ENCODE measurements around the gene ANKRD11. TPM values are rescaled to one million over a fixed set of nuclear protein-coding genes. Genes with fewer than 3 reads are reported as not detected.

Gene ANKRD11
- total RNA-seq, 1 donor from 2014 or later = 165 TPM

DNA sequence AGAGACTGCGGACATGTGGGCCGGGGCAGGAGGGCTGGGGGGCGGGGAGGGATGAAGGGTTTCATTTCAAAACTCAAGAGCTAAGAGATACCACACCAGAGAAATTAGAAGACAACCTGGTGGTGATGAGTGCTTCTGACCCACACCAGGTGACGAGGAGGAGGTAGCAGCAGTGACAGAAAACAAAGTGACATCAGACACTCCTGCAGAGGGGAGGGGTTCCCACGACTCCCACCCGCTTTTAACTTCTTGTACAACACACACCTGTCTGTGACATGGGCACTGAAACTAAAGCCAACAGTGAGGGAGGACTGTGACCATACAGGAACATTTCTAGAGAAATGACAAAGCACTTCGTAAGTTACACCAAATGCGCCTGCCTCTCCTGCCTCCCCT lies 112.9 kb downstream of the ANKRD11 start:
- TF ChIP-seq, protein P1, sequence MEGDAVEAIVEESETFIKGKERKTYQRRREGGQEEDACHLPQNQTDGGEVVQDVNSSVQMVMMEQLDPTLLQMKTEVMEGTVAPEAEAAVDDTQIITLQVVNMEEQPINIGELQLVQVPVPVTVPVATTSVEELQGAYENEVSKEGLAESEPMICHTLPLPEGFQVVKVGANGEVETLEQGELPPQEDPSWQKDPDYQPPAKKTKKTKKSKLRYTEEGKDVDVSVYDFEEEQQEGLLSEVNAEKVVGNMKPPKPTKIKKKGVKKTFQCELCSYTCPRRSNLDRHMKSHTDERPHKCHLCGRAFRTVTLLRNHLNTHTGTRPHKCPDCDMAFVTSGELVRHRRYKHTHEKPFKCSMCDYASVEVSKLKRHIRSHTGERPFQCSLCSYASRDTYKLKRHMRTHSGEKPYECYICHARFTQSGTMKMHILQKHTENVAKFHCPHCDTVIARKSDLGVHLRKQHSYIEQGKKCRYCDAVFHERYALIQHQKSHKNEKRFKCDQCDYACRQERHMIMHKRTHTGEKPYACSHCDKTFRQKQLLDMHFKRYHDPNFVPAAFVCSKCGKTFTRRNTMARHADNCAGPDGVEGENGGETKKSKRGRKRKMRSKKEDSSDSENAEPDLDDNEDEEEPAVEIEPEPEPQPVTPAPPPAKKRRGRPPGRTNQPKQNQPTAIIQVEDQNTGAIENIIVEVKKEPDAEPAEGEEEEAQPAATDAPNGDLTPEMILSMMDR (IDR thresholded peaks at IDR 0.05; ENCODE audit: unreplicated experiment) = no peak
- H3K27me3 Mint-ChIP-seq (ENCODE audit: unreplicated experiment) = no peaks in the 10 kb centered on the region
- peaks cover 7% of the 10 kb centered on the region for H3K36me3 Mint-ChIP-seq (ENCODE audit: low read depth, unreplicated experiment)
- no peak overlapping the region for H3K4me3 Mint-ChIP-seq (ENCODE audit: unreplicated experiment)
- peak overlapping the region; percentile 34 for H3K27ac Mint-ChIP-seq (ENCODE audit: unreplicated experiment)
- H3K9me3 Mint-ChIP-seq (ENCODE audit: unreplicated experiment) = no peaks in the 10 kb centered on the region
- no peak for DNase-seq (ENCODE audit: low spot score)
- H3K4me1 Mint-ChIP-seq (ENCODE audit: unreplicated experiment) = peaks cover 62% of the 10 kb centered on the region

DNA sequence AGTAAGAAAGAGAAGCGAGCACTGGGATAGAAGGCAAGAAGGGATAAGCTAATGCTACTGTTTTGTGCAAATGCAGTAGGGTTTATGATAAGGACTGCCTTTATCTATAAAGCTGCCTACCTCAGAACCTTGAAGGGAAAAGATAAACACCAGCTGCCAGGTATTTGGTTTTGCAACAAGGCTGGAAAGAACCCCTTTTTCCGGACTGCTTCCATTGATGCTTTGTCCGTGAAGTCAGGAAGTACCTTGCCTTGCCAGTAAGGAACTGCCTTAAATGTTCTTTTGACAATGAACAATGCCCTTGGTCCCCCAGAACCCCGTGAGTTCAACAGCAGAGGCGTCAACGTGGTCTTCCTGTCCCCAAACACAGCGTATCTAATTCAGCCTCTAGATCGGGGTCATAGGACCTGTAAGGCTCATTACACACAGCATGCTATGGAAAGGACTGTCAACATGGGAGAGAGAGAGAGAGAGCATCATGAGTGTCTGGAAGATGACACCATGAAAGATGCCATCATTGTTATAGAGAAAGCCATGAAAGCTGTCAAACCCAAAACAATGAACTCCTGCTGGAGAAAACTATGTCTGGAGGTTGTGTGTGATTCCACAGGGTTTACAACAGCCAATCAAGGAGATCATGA lies 113.4 kb downstream of the ANKRD11 start:
- Mint-ChIP-seq H3K27me3 (ENCODE audit: unreplicated experiment) (no peaks in the 10 kb centered on the region), H3K36me3 (ENCODE audit: low read depth, unreplicated experiment) (peaks cover 7% of the 10 kb centered on the region)

DNA sequence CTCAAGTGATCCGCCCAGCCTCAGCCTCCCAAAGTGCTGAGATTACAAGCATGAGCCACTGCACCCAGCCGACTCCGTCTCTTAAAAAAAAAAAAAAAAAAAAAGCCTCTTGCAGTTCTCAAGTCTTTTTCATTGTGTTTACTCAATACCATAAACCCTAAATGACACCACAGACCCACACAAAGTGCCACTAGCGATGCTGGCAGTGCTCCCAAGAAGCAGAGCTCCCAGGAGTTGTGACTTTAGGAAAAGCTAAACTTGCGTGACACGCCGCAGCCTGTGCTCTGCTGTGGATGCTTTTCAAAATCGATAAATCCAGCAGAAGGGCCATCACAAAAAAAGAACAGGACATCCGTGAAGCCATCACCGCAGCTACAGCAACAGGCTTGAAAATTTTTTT lies 114.7 kb downstream of the ANKRD11 start:
- Mint-ChIP-seq H3K9me3 (ENCODE audit: unreplicated experiment) (no peaks in the 10 kb centered on the region), H3K4me3 (ENCODE audit: unreplicated experiment) (no peak overlapping the region), H3K4me1 (ENCODE audit: unreplicated experiment) (peaks cover 59% of the 10 kb centered on the region), H3K27ac (ENCODE audit: unreplicated experiment) (no peak overlapping the region), H3K27me3 (ENCODE audit: unreplicated experiment) (no peaks in the 10 kb centered on the region), H3K36me3 (ENCODE audit: low read depth, unreplicated experiment) (peaks cover 11% of the 10 kb centered on the region)
- TF ChIP-seq, protein P1 (IDR thresholded peaks at IDR 0.05; ENCODE audit: unreplicated experiment) = no peak
- DNase-seq (ENCODE audit: low spot score) = no peak

More for the DNA sequence above, 113.4 kb downstream of the ANKRD11 start:
- peak overlapping the region; percentile 54 for H3K4me3 Mint-ChIP-seq (ENCODE audit: unreplicated experiment)
- peak overlapping the region; percentile 75 for H3K27ac Mint-ChIP-seq (ENCODE audit: unreplicated experiment)
- TF ChIP-seq, protein P1 (IDR thresholded peaks at IDR 0.05; ENCODE audit: unreplicated experiment) = no peak
- no peaks in the 10 kb centered on the region for H3K9me3 Mint-ChIP-seq (ENCODE audit: unreplicated experiment)
- H3K4me1 Mint-ChIP-seq (ENCODE audit: unreplicated experiment) = peaks cover 62% of the 10 kb centered on the region
- no peak for DNase-seq (ENCODE audit: low spot score)

DNA sequence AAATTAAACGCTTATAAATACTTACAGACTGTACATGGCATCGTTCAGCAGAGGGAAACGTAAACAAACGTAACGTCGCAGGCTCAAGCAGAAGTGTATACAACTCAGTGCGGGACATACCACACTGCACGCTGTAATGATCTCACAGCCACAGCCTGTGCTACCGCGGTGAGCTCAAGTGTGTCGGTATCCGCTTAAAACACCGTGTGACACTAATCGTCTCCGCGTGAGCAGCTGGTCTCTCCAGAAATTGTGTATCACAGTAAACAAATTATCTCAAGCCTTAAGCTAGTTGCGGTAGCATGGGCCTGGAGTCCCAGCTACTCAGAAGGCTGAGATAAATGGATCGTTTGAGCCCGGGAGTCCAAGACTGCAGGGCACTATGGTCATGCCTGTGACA lies 115.3 kb downstream of the ANKRD11 start:
- Mint-ChIP-seq H3K36me3 (ENCODE audit: low read depth, unreplicated experiment) (peaks cover 11% of the 10 kb centered on the region), H3K4me1 (ENCODE audit: unreplicated experiment) (peaks cover 62% of the 10 kb centered on the region), H3K27ac (ENCODE audit: unreplicated experiment) (no peak overlapping the region), H3K9me3 (ENCODE audit: unreplicated experiment) (no peaks in the 10 kb centered on the region), H3K4me3 (ENCODE audit: unreplicated experiment) (no peak overlapping the region), H3K27me3 (ENCODE audit: unreplicated experiment) (no peaks in the 10 kb centered on the region)
- DNase-seq (ENCODE audit: low spot score) = no peak
- TF ChIP-seq, protein P1 (IDR thresholded peaks at IDR 0.05; ENCODE audit: unreplicated experiment) = no peak

DNA sequence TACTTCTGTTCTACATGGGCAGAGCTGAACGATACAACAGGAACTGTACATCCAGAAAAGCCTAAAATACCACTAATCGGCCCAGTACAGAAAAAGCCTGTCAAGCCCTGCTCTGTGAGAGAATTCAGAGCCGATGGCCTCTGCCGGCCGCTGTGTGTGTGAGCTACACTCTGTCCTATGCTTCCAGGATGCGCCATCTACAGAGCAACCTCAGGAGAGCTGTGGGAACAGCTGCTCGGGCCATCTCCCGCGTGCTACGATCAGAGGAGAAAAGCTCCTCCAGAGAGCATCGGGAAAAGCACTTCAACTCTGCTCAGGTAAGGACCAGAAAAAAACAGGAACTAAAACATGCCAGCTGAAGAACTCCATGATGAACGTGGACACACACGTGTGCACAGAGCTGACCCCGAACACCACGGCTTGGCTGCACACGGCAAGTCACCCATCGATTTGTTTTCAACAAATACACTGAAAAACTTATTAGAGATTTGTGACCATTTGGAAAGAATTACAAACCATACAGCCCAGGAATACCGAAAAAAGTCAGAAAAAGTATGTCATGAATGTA lies 115.9 kb downstream of the ANKRD11 start:
- no peak for DNase-seq (ENCODE audit: low spot score)

More for the DNA sequence above, 115.9 kb downstream of the ANKRD11 start:
- Mint-ChIP-seq H3K4me1 (ENCODE audit: unreplicated experiment) (peaks cover 63% of the 10 kb centered on the region), H3K9me3 (ENCODE audit: unreplicated experiment) (no peaks in the 10 kb centered on the region), H3K27ac (ENCODE audit: unreplicated experiment) (peak overlapping the region; percentile 81), H3K4me3 (ENCODE audit: unreplicated experiment) (peak overlapping the region; percentile 69), H3K27me3 (ENCODE audit: unreplicated experiment) (no peaks in the 10 kb centered on the region), H3K36me3 (ENCODE audit: low read depth, unreplicated experiment) (peaks cover 11% of the 10 kb centered on the region)
- TF ChIP-seq, protein P1 (IDR thresholded peaks at IDR 0.05; ENCODE audit: unreplicated experiment) = no peak
